NB4 (cell line): ENCODE data around the gene HMG20B.

Experiments
- POLR2A ChIP-seq: IDR thresholded peaks from 2 replicates; pipeline ENCODE4 v1.6.1; 2011; ENCODE audit warnings: mild to moderate bottlenecking; ENCODE audit not compliant: insufficient read length; ENCODE audit errors: extremely low read depth
- TF ChIP-seq, protein P1 (sequence below): IDR thresholded peaks from one replicate; pipeline ENCODE4 v1.5.1; 2012; ENCODE audit warnings: low read depth, low read length

DNA sequence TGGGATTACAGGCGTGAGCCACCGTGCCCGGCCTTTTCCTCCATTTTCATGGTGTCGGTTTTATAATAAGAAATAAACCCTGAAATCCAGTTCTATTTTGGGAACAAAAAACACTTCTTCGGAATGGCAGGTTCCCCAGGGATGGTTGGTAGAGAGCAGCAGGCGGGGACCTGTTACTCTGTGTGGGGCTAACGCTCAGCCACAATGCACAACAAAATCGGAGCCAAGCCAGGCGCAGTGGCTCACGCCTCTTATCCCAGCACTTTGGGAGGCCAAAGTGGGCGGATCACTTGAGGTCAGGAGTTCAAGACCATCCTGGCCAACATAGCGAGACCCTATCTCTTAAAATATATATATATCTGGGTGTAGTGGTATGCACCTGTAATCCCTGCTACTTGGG lies 28.3 kb downstream of the HMG20B start:
- TF ChIP-seq, protein P1, sequence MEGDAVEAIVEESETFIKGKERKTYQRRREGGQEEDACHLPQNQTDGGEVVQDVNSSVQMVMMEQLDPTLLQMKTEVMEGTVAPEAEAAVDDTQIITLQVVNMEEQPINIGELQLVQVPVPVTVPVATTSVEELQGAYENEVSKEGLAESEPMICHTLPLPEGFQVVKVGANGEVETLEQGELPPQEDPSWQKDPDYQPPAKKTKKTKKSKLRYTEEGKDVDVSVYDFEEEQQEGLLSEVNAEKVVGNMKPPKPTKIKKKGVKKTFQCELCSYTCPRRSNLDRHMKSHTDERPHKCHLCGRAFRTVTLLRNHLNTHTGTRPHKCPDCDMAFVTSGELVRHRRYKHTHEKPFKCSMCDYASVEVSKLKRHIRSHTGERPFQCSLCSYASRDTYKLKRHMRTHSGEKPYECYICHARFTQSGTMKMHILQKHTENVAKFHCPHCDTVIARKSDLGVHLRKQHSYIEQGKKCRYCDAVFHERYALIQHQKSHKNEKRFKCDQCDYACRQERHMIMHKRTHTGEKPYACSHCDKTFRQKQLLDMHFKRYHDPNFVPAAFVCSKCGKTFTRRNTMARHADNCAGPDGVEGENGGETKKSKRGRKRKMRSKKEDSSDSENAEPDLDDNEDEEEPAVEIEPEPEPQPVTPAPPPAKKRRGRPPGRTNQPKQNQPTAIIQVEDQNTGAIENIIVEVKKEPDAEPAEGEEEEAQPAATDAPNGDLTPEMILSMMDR = no peak
- no peak for TF ChIP-seq POLR2A
